Measurements from ENCODE around the gene FAM53B. TPM values are rescaled to one million over a fixed set of nuclear protein-coding genes. Genes with fewer than 3 reads are reported as not detected.

Gene FAM53B
- polyA plus RNA-seq, 1 of the 3 experiments (the other 2 are of a cell fraction): 5.6 TPM

DNA sequence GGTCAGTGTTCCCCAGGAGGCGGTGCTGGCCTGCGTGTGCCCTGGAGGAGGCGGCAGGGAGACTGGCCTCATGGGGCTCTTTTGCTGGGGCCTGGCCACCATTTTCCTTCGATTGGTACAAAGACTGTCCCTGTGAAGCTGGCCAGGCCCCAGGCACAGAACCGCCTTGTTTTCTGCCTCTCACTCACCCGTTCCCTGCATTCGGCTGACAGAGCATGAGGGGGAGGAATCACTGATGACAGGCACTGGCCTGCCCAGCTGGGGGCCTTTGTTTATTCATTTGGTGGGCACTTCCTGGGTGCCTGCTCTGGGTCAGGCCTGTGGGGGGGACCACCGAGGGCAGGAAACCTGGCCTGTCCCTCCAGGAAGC lies 139.2 kb downstream of the FAM53B start:
- Histone ChIP-seq H4K20me1 (ENCODE audit: insufficient read depth) (no peaks in the 10 kb centered on the region), H3K4me2 (no peak overlapping the region), H3K4me3 (ENCODE audit: low read depth in 2 of 2, low read length in 1 of 2) (no peak overlapping the region), H2AFZ (ENCODE audit: low read depth) (no peak overlapping the region), H3K9ac (no peak overlapping the region), H3K36me3 (replicated peaks in 1 of 2; ENCODE audit: control insufficient read depth in 1 of 2, insufficient read depth in 2 of 2, low read length in 1 of 2) (no peaks in the 10 kb centered on the region), H3K79me2 (ENCODE audit: insufficient read depth) (no peaks in the 10 kb centered on the region), H3K9me3 (no peaks in the 10 kb centered on the region), H3K27ac (ENCODE audit: low read depth in 2 of 2, low read length in 1 of 2) (no peak overlapping the region), H3F3A (replicated peaks; ENCODE audit: insufficient read depth) (no peaks in the 10 kb centered on the region), H3K27me3 (ENCODE audit: insufficient read depth) (no peaks in the 10 kb centered on the region), H3K4me1 (ENCODE audit: control insufficient read depth in 1 of 2, insufficient read depth in 2 of 2, low read depth in 1 of 2, low read length in 1 of 2) (peaks cover 0 to 13% of the 10 kb centered on the region in 2 experiments; a peak in 1 of 4 replicates), H3K9me2 (no peaks in the 10 kb centered on the region)
- TF ChIP-seq GABPA (IDR thresholded peaks at IDR 0.05; ENCODE audit: low read depth): no peak
- no peak for TF ChIP-seq NFIC (IDR thresholded peaks at IDR 0.05; ENCODE audit: borderline replicate concordance)
- TF ChIP-seq, protein P1, sequence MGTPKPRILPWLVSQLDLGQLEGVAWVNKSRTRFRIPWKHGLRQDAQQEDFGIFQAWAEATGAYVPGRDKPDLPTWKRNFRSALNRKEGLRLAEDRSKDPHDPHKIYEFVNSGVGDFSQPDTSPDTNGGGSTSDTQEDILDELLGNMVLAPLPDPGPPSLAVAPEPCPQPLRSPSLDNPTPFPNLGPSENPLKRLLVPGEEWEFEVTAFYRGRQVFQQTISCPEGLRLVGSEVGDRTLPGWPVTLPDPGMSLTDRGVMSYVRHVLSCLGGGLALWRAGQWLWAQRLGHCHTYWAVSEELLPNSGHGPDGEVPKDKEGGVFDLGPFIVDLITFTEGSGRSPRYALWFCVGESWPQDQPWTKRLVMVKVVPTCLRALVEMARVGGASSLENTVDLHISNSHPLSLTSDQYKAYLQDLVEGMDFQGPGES (IDR thresholded peaks at IDR 0.05; ENCODE audit: low read depth, low read length): no peak
- no peak for TF ChIP-seq RXRA (IDR thresholded peaks at IDR 0.05; ENCODE audit: borderline replicate concordance, low read depth)
- no peak for TF ChIP-seq GATA2 (CRISPR knock-in tag; IDR thresholded peaks at IDR 0.05)
- TF ChIP-seq YY1 (IDR thresholded peaks at IDR 0.05; ENCODE audit: low read depth): no peak
- TF ChIP-seq NRF1 (IDR thresholded peaks at IDR 0.05; ENCODE audit: low read depth, low read length): no peak
- no peak for TF ChIP-seq RCOR1 (IDR thresholded peaks at IDR 0.05; ENCODE audit: low read length)
- TF ChIP-seq, protein P2, sequence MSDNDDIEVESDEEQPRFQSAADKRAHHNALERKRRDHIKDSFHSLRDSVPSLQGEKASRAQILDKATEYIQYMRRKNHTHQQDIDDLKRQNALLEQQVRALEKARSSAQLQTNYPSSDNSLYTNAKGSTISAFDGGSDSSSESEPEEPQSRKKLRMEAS (IDR thresholded peaks at IDR 0.05; ENCODE audit: low read depth): no peak
- no peak for TF ChIP-seq MXI1 (IDR thresholded peaks at IDR 0.05; ENCODE audit: low read depth, low read length)
- TF ChIP-seq, protein P3, sequence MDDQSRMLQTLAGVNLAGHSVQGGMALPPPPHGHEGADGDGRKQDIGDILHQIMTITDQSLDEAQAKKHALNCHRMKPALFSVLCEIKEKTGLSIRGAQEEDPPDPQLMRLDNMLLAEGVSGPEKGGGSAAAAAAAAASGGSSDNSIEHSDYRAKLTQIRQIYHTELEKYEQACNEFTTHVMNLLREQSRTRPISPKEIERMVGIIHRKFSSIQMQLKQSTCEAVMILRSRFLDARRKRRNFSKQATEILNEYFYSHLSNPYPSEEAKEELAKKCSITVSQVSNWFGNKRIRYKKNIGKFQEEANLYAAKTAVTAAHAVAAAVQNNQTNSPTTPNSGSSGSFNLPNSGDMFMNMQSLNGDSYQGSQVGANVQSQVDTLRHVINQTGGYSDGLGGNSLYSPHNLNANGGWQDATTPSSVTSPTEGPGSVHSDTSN (IDR thresholded peaks at IDR 0.05): no peak
- no peak for TF ChIP-seq POLR2AphosphoS5 (IDR thresholded peaks at IDR 0.05; ENCODE audit: low read depth, low read length)
- TF ChIP-seq JUND (IDR thresholded peaks at IDR 0.05): no peak
- POLR2A ChIA-PET: no interaction called here
- WGBS (ENCODE audit: low lambda C conversion rate): 71% methylated on average over 4 of the region's 8 CpGs
- CTCF ChIA-PET: interaction anchor here (1.1 to 3.6 kb wide), 2 partner anchors 44 to 137 kb away, joined by 3 to 15 read pairs; no protein-coding TSS in a partner anchor
- DNase-seq: no peak

DNA sequence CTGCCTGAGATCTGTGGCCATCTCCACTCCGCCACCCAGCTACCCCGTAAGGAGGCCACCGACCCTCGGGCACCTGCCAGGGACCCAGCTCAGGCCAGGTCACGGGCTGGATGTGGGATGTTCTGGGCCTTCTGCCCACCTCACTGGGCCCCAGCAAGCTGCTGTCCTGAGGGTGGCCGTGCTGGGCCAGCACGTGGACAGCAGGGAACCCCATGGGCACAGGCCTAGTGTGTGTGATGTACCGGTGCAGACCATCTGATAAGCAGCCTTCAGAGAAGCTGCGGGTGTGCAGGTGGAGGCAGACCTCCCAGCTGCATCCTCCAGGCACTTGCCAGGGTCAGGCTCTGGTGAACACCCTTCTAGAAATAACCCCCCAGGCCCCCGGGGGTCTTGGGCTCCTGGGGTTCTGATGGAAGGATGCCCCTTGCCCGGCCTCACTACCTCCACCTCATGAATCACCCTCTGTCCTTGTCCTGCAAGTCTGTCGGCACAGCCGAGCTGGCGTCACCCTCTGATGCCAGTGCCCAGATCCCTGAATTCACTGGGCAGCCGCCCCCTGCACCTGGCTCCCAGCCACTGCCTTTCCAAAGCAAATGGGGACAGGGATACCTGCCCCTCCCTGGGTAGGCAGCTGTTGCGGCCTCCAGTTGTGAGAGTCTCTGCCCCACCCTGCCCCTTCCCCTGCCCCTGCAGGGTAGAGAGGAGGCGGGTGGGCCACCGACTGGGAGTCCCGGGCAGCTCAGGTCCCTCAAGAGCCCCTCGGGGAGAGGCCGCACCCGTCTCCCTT lies 139.8 kb downstream of the FAM53B start:
- H3K79me2 ChIP-seq (ENCODE audit: insufficient read depth): no peaks in the 10 kb centered on the region
- no peaks in the 10 kb centered on the region for H3K9me2 ChIP-seq
- no peaks in the 10 kb centered on the region for H3K36me3 ChIP-seq (replicated peaks in 1 of 2; ENCODE audit: control insufficient read depth in 1 of 2, insufficient read depth in 2 of 2, low read length in 1 of 2)
- H4K20me1 ChIP-seq (ENCODE audit: insufficient read depth): no peaks in the 10 kb centered on the region
- no peak overlapping the region for H2AFZ ChIP-seq (ENCODE audit: low read depth)
- ChIA-PET CTCF (interaction anchor here (1.0 to 3.6 kb wide), 4 partner anchors 45 to 137 kb away, joined by 3 to 15 read pairs (median 4); no protein-coding TSS in a partner anchor), POLR2A (no interaction called here)
- WGBS (ENCODE audit: low lambda C conversion rate): 94% methylated on average over 3 of the region's 22 CpGs
- no peaks in the 10 kb centered on the region for H3K27me3 ChIP-seq (ENCODE audit: insufficient read depth)
- H3K4me3 ChIP-seq (ENCODE audit: low read depth in 2 of 2, low read length in 1 of 2): no peak overlapping the region
- H3K27ac ChIP-seq (ENCODE audit: low read depth in 2 of 2, low read length in 1 of 2): no peak overlapping the region; a peak in 1 of 4 replicates
- peak; percentile 61 for DNase-seq
- H3K4me2 ChIP-seq: no peak overlapping the region
- H3K9ac ChIP-seq: no peak overlapping the region
- peaks cover 0 to 13% of the 10 kb centered on the region in 2 experiments; a peak in 1 of 4 replicates for H3K4me1 ChIP-seq (ENCODE audit: control insufficient read depth in 1 of 2, insufficient read depth in 2 of 2, low read depth in 1 of 2, low read length in 1 of 2)
- H3F3A ChIP-seq (replicated peaks; ENCODE audit: insufficient read depth): no peaks in the 10 kb centered on the region
- H3K9me3 ChIP-seq: no peaks in the 10 kb centered on the region
- no peak for TF ChIP-seq RAD21 (IDR thresholded peaks at IDR 0.05; ENCODE audit: low read length)
- no peak for TF ChIP-seq POLR2AphosphoS5 (IDR thresholded peaks at IDR 0.05; ENCODE audit: low read depth, low read length)
- peak; percentile 61 for TF ChIP-seq GATA2 (CRISPR knock-in tag; IDR thresholded peaks at IDR 0.05)
- TF ChIP-seq, protein P4, sequence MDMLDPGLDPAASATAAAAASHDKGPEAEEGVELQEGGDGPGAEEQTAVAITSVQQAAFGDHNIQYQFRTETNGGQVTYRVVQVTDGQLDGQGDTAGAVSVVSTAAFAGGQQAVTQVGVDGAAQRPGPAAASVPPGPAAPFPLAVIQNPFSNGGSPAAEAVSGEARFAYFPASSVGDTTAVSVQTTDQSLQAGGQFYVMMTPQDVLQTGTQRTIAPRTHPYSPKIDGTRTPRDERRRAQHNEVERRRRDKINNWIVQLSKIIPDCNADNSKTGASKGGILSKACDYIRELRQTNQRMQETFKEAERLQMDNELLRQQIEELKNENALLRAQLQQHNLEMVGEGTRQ (IDR thresholded peaks at IDR 0.05; ENCODE audit: borderline replicate concordance, low read depth, low read length): no peak
- no peak for TF ChIP-seq RCOR1 (IDR thresholded peaks at IDR 0.05; ENCODE audit: low read length)
- TF ChIP-seq SIN3A (IDR thresholded peaks at IDR 0.05; ENCODE audit: borderline replicate concordance, low read depth, low read length): no peak
- TF ChIP-seq TAF1 (IDR thresholded peaks at IDR 0.05; ENCODE audit: borderline replicate concordance, low read depth, low read length): no peak
- no peak for TF ChIP-seq RFX5 (IDR thresholded peaks at IDR 0.05; ENCODE audit: low read length)
